HUES48 (cell line): ENCODE data around the gene LPAR1.
"Not testable (repeated sequence)": the region's sequence is repeated elsewhere in the genome, so short reads cannot be mapped to it uniquely, and the experiment has no call there.

Source experiments
- H3K27ac ChIP-seq: one replicate; pipeline ENCODE4 v1.7.0; 2013; ENCODE audit warnings: low read depth, low read length, inconsistent platforms
- H3K27me3 ChIP-seq: 2 replicates; pipeline ENCODE4 v1.6.1; 2013; ENCODE audit warnings: mild to moderate bottlenecking, low read length; ENCODE audit not compliant: control insufficient read depth, insufficient read depth
- H3K36me3 ChIP-seq: 2 replicates; pipeline ENCODE4 v1.6.1; 2013; ENCODE audit warnings: low read length; ENCODE audit not compliant: control insufficient read depth, insufficient read depth
- H3K4me1 ChIP-seq: 2 replicates; pipeline ENCODE4 v1.6.1; 2013; ENCODE audit warnings: mild to moderate bottlenecking, low read length; ENCODE audit not compliant: control insufficient read depth, insufficient read depth
- H3K4me3 ChIP-seq: 2 replicates; pipeline ENCODE4 v1.5.1; 2013; ENCODE audit warnings: mild to moderate bottlenecking, low read depth, low read length
- H3K9ac ChIP-seq: 2 replicates; pipeline ENCODE4 v1.6.1; 2013; ENCODE audit warnings: mild to moderate bottlenecking, low read depth, low read length, moderate library complexity
- H3K9me3 ChIP-seq: 2 replicates; pipeline ENCODE4 v1.6.1; 2013; ENCODE audit warnings: low read length; ENCODE audit not compliant: control insufficient read depth, insufficient read depth

The LPAR1 gene

DNA sequence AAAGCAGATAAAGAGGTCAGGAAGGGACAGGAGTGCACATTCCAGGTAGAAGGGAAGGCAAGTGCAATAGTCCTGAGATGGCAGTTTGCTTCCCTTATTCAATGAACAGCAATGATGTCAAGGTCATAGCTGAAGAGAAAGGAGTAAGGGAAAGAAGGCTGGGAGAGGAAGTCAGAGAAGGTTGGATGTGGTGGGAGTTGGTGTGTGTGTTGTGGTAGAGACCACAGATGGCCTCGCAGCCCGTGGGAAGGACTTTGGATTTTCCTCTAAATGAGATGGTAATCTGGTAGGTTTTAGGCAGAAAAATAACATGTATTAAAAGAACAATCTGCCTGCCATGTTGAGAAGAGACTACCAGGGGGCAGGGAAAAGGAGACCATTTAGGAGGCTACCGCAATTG, 25.1 kb upstream of the LPAR1 start:
- H3K4me1 ChIP-seq = no peaks in the 10 kb centered on the region
- H3K27me3 ChIP-seq = no peaks in the 10 kb centered on the region
- no peak overlapping the region for H3K27ac ChIP-seq
- no peak overlapping the region for H3K9ac ChIP-seq
- no peaks in the 10 kb centered on the region for H3K36me3 ChIP-seq
- no peaks in the 10 kb centered on the region for H3K9me3 ChIP-seq
- no peak overlapping the region for H3K4me3 ChIP-seq

DNA sequence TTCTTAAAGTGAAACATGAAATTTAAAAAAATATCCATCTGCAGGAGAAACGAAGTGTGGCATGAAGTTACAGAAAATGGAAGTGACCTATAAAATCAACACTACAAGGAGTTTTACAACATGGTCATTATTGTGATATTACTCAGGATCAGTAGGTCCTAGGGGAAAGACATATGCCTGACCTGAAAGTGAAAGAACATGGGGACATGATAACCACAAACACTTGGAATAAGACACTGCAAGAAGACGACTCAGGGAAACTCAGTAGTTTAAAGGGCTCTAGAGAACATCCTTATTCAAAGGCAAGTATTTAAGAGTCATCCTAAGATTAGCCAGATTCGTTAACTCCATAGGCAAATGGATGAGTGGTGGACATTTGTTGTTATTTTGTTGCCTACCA, 19.9 kb upstream of the LPAR1 start:
- no peaks in the 10 kb centered on the region for H3K36me3 ChIP-seq
- H3K4me1 ChIP-seq = no peaks in the 10 kb centered on the region
- no peak overlapping the region for H3K9ac ChIP-seq
- H3K27me3 ChIP-seq = no peaks in the 10 kb centered on the region
- no peak overlapping the region for H3K4me3 ChIP-seq
- H3K9me3 ChIP-seq = no peaks in the 10 kb centered on the region
- no peak overlapping the region for H3K27ac ChIP-seq

- Histone ChIP-seq H3K36me3 (no peaks in the 10 kb centered on the region), H3K9ac (no peak overlapping the region), H3K4me3 (no peak overlapping the region), H3K27me3 (no peaks in the 10 kb centered on the region), H3K9me3 (no peaks in the 10 kb centered on the region), H3K4me1 (no peaks in the 10 kb centered on the region), H3K27ac (no peak overlapping the region)
Observed at GRCh38 chr9:111056538-111056937, 18.3 kb upstream of the LPAR1 start.

DNA sequence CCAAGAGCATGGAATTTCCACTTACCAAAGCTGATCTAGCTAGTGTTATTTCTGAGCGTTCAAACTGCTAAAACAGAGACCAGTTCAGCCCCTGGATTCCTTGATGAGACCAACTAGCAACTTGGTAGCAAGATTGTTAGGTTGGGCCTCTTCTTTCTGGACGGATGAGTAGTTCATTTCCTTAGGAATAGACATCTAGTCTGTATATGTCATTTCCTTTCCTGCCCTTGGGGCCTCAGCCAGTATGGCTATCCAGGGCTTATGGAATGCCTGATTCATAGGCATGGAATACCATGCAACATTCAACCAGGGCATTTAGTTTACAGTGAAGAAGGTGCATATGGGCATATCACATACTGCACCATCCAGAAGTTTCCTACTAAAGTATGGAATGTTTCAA, 14.5 kb upstream of the LPAR1 start:
- no peaks in the 10 kb centered on the region for H3K27me3 ChIP-seq
- no peak overlapping the region for H3K27ac ChIP-seq
- no peak overlapping the region for H3K4me3 ChIP-seq
- no peaks in the 10 kb centered on the region for H3K36me3 ChIP-seq
- H3K9ac ChIP-seq = no peak overlapping the region
- H3K4me1 ChIP-seq = no peaks in the 10 kb centered on the region
- H3K9me3 ChIP-seq = no peaks in the 10 kb centered on the region

DNA sequence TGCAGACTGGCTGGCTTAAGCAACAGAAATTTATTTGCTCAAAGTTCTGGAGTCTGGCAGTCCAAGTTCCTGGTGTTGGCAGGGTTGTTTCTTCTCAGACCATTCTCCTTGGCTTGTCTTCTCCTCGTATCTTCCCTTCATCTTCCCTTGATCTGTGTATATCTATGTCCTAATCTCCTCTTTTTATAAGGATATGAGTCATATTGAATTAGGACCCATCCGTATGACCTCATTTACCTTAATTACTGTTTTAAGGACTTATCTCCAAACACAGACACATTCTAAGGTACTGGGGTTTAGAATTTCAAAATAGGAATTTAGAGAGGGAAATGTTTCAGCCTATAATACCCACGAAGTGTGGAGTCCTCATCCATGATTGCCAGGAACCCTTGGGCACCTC, 13.1 kb upstream of the LPAR1 start:
- Histone ChIP-seq H3K27ac (no peak overlapping the region), H3K27me3 (no peaks in the 10 kb centered on the region), H3K36me3 (no peaks in the 10 kb centered on the region), H3K4me1 (no peaks in the 10 kb centered on the region), H3K4me3 (no peak overlapping the region), H3K9ac (no peak overlapping the region), H3K9me3 (peaks cover 2% of the 10 kb centered on the region; the same call in 1 of the 2 replicates)

DNA sequence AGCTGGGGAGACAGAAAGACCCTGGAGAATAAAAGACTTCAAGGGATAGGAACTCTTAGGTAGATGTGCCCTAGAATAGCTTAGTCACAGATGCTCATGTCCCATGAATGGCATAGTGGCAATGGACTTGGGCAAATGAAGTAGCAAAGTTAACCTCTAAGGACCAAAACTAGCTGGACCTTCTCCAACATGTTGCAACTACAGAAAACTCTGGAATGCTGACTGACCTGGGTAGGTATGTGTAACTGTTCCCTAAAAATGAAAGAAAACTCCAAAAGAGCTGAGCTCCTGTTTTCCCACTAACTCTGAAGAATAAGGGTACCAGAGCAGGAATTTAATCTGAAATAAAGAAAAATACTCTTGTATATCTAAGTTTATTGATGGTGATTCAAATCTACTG, 12.5 kb upstream of the LPAR1 start:
- Histone ChIP-seq H3K4me1 (no peaks in the 10 kb centered on the region), H3K27ac (no peak overlapping the region), H3K36me3 (no peaks in the 10 kb centered on the region), H3K9me3 (peaks cover 2% of the 10 kb centered on the region; the same call in 1 of the 2 replicates), H3K9ac (no peak overlapping the region), H3K4me3 (no peak overlapping the region), H3K27me3 (no peaks in the 10 kb centered on the region)

GRCh38 chr9:111047287-111047686, 9.0 kb upstream of the LPAR1 start:
- not testable (repeated sequence) for H3K27ac ChIP-seq, H3K9ac ChIP-seq, H3K4me1 ChIP-seq, H3K9me3 ChIP-seq, H3K4me3 ChIP-seq, H3K36me3 ChIP-seq, H3K27me3 ChIP-seq

GRCh38 chr9:111041902-111042301, 3.6 kb upstream of the LPAR1 start:
- Histone ChIP-seq H3K9ac (no peak overlapping the region), H3K9me3 (no peaks in the 10 kb centered on the region), H3K36me3 (no peaks in the 10 kb centered on the region), H3K4me3 (no peak overlapping the region), H3K4me1 (peaks cover 8% of the 10 kb centered on the region), H3K27me3 (peaks cover 15% of the 10 kb centered on the region), H3K27ac (no peak overlapping the region)

DNA sequence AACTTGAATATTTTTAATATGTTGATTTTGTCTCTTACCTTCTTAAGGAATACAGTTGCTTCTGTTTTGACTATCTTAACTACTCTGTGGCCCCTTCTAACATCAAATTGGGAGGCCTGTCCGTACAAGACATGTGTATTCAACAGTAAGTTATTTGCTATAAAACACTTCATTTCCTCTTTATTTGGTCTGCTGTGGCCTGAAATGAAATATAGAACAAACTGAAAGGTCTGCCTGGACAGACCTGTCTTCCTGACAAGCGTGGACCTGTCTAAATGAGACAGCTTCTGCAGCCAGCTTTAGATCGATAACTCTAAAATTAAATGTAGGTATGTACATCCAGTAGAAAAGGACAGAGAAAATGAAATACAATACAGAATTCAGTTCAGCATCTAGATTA, 2.2 kb upstream of the LPAR1 start:
- H3K9ac ChIP-seq = no peak overlapping the region
- H3K36me3 ChIP-seq = no peaks in the 10 kb centered on the region
- H3K27me3 ChIP-seq = peaks cover 18% of the 10 kb centered on the region
- H3K4me1 ChIP-seq = peaks cover 17% of the 10 kb centered on the region
- no peak overlapping the region for H3K4me3 ChIP-seq
- no peak overlapping the region for H3K27ac ChIP-seq
- no peaks in the 10 kb centered on the region for H3K9me3 ChIP-seq

DNA sequence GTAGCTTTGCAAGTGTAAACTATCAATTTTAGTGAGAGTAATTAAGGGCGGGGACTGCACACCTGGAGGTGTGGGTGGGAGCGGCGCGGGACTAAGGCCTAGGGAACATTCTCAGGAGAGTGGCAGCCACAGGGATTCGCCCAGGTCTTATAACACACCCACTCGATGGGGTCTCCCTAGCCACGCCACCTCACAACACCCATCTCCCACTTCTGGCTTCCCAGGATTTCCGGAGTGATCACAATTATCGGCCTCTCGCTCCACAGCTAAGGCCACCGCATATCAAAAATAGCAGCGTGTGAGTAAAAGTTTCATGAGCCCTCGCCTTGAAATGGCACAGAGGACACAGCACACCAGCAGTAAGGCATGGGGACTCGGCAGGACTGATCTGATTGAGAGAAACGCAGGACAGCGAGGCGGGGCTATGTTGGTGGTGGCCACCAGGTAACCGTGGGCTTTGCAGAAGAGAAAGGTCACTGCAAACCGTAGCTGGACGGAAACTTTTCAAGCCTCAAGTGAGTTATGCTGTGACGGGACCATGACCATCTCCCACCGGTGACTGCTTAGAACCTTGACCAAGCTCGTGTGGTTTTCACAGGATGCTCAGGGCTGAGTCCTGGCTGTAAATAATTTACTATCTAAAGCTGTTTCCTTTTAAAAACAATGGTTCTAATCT, 1.1 kb upstream of the LPAR1 start:
- H3K9me3 ChIP-seq = no peaks in the 10 kb centered on the region
- H3K9ac ChIP-seq = no peak overlapping the region
- H3K4me1 ChIP-seq = peaks cover 23% of the 10 kb centered on the region
- H3K27ac ChIP-seq = no peak overlapping the region
- no peaks in the 10 kb centered on the region for H3K36me3 ChIP-seq
- peaks cover 18% of the 10 kb centered on the region for H3K27me3 ChIP-seq
- H3K4me3 ChIP-seq = peak overlapping the region; percentile 82

DNA sequence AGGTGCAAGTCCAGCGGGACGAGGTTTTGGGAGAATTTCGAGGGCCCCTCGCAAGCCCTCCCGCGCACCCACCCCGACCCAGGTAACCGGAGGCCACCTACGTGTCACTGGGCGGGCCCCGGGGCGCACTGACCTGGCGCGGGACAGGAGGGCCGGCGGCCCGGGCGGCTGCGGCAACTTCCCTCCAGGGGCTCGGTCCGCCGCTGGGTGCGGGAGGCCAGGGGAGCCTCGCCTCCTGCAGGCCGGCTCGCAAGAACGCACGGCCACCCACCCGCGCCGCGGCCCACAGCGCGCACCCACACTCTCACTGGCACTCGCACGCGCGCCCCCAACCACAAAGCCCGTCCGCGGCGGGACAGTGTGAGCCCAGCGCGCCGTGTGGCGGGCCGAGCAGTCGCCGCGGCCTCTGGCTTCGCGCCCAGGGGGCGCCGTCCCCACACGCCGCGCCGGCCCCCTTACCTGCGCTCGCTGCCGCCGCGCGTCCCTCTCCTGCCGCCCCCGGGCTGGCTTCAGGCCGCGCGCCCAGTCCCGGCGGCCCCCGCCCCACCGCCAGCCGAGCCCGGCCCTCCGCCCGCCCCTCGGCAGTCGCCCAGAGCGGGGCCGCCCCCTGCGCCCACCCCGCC, 451 bp downstream of the LPAR1 start:
- peaks cover 26% of the 10 kb centered on the region for H3K4me1 ChIP-seq
- H3K36me3 ChIP-seq = no peaks in the 10 kb centered on the region
- H3K4me3 ChIP-seq = peak overlapping the region; percentile 82
- H3K27ac ChIP-seq = no peak overlapping the region
- H3K9ac ChIP-seq = peak overlapping the region; percentile 69; the same call in 1 of the 2 replicates
- no peaks in the 10 kb centered on the region for H3K9me3 ChIP-seq
- peaks cover 18% of the 10 kb centered on the region for H3K27me3 ChIP-seq
